H1 (cell line): ENCODE data around the gene LIX1L.

Source experiments
- CREB1 ChIP-seq: IDR thresholded peaks from 2 replicates; pipeline ENCODE4 v1.6.1; 2012; ENCODE audit warnings: inconsistent platforms
- CTCF ChIP-seq, 3 experiments: IDR thresholded peaks; 1 replicate in 2 of 3; 2 replicates in 1 of 3; pipeline versions ENCODE4 v1.5.1 to v1.6.1; 2011; ENCODE audit warnings: low read length in 3 of 3, mild to moderate bottlenecking in 3 of 3, inconsistent platforms in 2 of 3, low read depth in 1 of 3, moderate library complexity in 1 of 3; ENCODE audit not compliant: insufficient read depth in 1 of 3; ENCODE audit errors: control extremely low read depth in 1 of 3
- EZH2 ChIP-seq: fragments of 200-600 bp; sonication (generic); IDR thresholded peaks from 2 replicates; pipeline ENCODE4 v1.7.1; 2012; ENCODE audit warnings: low read depth, mild to moderate bottlenecking, moderate library complexity, low read length, inconsistent platforms; ENCODE audit not compliant: severe bottlenecking
- GTF2F1 ChIP-seq: IDR thresholded peaks from 2 replicates; pipeline ENCODE4 v1.6.1; 2012; ENCODE audit warnings: low read depth, low read length, improper control_type of control experiment, borderline replicate concordance
- JUN ChIP-seq: IDR thresholded peaks from 2 replicates; pipeline ENCODE4 v1.6.1; 2011; ENCODE audit warnings: low read depth, mild to moderate bottlenecking, improper control_type of control experiment, low read length
- JUND ChIP-seq: IDR thresholded peaks from 2 replicates; pipeline ENCODE4 v1.6.1; 2011; ENCODE audit warnings: mild to moderate bottlenecking, improper control_type of control experiment, low read length
- MAFK ChIP-seq: IDR thresholded peaks from 2 replicates; pipeline ENCODE4 v1.6.1; 2012; ENCODE audit warnings: low read depth, mild to moderate bottlenecking, improper control_type of control experiment, low read length
- POLR2A ChIP-seq, 2 experiments: IDR thresholded peaks; 1 replicate in 1 of 2; 2 replicates in 1 of 2; pipeline ENCODE4 v1.6.1; 2011; ENCODE audit warnings: low read depth in 2 of 2, low read length in 2 of 2, mild to moderate bottlenecking in 2 of 2; ENCODE audit errors: control extremely low read depth in 1 of 2
- POLR2AphosphoS5 ChIP-seq: IDR thresholded peaks from 2 replicates; pipeline ENCODE4 v1.6.1; 2011; ENCODE audit warnings: low read depth, low read length
- SAP30 ChIP-seq: fragments of 300-600 bp; sonication (generic); IDR thresholded peaks from 2 replicates; pipeline ENCODE4 v1.7.1; 2012; ENCODE audit warnings: low read length, moderate library complexity, mild to moderate bottlenecking, inconsistent platforms; ENCODE audit not compliant: insufficient read depth, insufficient replicate concordance
- YY1 ChIP-seq: IDR thresholded peaks from 2 replicates; pipeline ENCODE4 v1.6.1; 2011; ENCODE audit warnings: low read depth, mild to moderate bottlenecking, low read length

DNA sequence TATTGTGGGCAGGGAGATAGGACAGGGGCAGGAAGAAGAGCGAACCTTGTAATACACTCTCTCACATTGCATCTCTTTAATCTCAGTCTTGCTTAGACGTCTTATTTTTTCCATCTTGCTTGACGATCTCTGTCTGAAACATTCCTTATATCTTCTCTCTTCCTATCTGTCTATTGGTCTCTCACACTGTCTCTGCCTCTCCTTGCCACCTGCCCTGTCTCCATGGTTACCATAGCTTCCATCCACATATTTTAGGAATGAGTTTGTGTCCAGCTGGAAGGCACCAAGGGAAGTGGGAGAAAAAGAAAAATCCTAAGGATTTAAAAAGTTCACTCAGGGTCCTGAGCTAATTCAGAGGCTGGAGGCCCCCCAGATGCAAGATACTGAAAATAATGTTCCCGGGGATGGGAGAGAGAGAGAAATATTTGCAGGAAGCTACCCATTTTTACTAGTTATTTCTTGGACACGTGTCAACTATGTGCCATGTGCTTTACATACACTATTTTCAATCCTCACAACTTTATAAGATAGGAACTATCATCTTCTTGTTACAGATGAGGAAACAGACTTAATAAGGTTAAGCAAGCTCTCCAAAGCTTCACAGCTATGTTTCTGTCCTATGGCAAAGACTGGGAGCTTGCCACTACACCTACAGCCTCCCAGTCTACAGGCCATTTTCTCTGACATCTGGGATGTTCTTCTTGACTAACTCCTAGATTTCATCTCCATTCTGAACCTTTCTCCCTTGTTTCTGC lies 5.6 kb upstream of the LIX1L start:
- no peak for TF ChIP-seq CREB1
- TF ChIP-seq JUN = no peak
- TF ChIP-seq POLR2A (IDR thresholded peaks at IDR 0.05; ENCODE audit: control extremely low read depth in 1 of 2, low read depth in 2 of 2, low read length in 2 of 2) = no peak
- no peak for TF ChIP-seq YY1
- TF ChIP-seq POLR2AphosphoS5 = no peak
- TF ChIP-seq JUND = no peak
- TF ChIP-seq SAP30 = no peak
- no peak for TF ChIP-seq CTCF (IDR thresholded peaks at IDR 0.05; ENCODE audit: control extremely low read depth in 1 of 3, insufficient read depth in 1 of 3, low read depth in 1 of 3, low read length in 3 of 3)
- no peak for TF ChIP-seq EZH2
- no peak for TF ChIP-seq GTF2F1
- TF ChIP-seq MAFK = no peak
